ENCODE results near the gene RASA3.
A peak's percentile ranks its signal among the peaks of the same experiment; 100 is the strongest.
"Not testable (repeated sequence)": the region's sequence is repeated elsewhere in the genome, so short reads cannot be mapped to it uniquely, and the experiment has no call there.

RASA3 gene

GRCh38 chr13:114077933-114078325 lies 54.5 kb downstream of the RASA3 start:
- peak; percentile 86 for DNase-seq

- no peak for DNase-seq
Observed at GRCh38 chr13:114077099-114077932, 55.1 kb downstream of the RASA3 start.

DNA sequence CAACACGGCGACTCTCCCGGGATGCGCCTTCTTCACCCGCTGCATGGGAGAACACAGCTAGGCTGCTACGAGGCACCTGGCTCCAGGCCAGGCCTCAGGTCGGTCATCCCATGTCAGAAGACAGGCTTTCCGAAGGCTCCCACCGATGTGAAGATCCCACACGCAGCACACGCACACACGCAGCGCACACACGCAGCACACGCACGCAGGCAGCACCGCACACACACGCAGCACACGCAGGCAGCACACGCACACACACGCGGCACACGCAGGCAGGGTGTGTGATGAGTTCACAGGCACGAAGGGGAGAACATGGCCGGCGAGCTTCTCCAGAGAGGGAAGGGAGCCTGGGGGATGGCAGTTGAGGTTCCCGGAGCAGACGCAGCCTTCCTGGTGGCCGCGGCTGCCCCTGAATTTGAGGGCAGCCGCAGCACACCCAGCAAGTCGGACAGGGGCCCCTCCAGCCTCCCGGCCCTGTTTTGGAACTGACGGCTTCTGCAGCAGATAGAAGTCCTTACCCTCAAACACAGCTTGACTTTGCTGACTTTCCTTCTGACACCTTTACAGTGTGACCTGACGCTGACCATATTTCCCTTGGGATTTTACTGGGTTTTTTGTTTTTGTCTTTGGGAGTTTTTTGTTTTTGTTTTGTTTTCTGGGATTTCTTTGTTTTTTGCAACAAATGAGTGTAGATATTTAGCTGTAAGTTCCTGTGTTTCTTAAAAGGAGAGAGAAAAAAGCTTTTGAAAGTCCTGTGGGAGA lies 55.9 kb downstream of the RASA3 start:
- peak; percentile 23 for DNase-seq

- DNase-seq = not testable (repeated sequence)
Observed at GRCh38 chr13:114075811-114076210, 56.6 kb downstream of the RASA3 start.

DNA sequence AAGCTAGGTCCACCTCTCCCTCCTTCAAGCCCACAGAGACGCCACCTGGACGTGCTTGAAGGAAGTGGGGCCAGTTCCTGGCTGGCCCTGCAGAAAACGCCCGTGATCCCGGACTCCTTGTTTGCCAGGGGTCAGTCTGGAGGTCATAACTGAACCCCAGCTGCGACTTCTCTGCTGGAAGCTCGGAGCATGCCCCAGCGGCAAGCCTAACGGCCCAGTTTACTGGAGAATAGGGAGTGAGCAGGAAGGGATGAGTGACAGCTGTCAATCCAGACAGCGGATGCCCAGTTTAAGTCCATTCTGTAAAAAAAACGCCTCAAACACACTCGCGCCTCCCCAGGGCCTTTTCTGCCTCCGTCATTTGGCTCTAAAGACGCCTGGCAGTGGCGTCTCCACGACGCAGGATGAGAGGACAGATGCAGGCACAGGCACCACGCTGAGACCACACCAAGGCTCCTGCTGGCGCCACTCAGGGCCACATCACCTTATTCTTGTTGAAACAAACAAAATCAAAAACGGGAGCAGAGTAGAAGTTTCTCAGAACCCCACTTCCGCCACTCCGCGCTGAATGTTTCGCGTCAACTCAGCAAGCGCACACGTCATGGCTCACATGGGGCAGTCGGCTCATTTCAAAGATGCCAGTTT lies 57.6 kb downstream of the RASA3 start:
- DNase-seq = peak; percentile 26

- peak; percentile 4 for DNase-seq
Observed at GRCh38 chr13:114073881-114074612, 58.4 kb downstream of the RASA3 start.

GRCh38 chr13:114072421-114072820 lies 60.0 kb downstream of the RASA3 start:
- peak; percentile 10 for DNase-seq

GRCh38 chr13:114071991-114072390 lies 60.4 kb downstream of the RASA3 start:
- no peak for DNase-seq

DNA sequence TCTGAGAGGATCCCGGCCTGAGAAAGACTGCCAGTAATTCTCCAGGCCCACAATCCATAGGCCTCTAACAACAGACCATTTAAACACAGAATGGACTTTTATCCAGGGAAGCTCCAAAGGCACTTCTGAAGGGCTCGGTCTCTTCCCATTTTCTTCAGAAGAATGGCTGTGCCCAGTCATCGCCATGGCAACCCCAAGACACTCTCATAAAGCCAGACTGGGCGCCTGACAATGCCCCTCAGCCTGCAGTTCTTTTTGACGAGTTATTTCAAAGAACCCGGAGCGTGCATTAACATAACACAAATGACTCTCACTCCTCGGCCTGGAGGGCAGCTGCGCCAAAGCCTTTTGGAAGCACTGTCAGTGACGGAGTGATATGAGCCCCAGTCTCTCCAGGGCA lies 61.0 kb downstream of the RASA3 start:
- peak; percentile 66 for DNase-seq

GRCh38 chr13:114070098-114070799 lies 62.2 kb downstream of the RASA3 start:
- no peak for DNase-seq

DNA sequence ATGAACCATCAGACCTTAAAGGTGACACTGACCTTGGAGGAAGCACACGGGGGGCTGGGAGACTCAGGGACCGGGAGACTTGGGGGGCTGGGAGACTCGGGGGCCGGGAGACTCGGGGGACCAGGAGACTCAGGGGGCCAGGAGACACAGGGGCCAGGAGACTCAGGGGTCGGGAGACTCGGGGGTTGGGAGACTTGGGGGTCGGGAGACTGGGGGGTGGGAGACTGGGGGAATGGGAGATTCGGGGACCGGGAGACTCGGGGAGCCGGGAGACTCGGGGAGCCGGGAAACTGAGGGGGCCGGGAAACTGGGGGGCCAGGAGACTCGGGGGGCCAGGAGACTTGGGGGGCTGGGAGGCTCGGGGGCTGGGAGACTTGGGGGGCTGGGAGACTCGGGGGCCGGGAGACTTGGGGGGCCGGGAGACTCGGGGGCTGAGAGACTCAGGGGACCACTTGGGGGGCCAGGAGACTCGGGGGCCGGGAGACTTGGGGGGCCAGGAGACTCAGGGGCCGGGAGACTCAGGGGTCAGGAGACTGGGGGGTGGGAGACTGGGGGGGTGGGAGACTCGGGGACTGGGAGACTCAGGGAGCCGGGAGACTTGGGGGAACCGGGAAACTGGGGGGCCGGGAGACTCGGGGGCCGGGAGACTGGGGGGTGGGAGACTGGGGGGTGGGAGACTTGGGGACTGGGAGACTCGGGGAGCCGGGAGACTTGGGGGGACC lies 62.9 kb downstream of the RASA3 start:
- no peak for DNase-seq

DNA sequence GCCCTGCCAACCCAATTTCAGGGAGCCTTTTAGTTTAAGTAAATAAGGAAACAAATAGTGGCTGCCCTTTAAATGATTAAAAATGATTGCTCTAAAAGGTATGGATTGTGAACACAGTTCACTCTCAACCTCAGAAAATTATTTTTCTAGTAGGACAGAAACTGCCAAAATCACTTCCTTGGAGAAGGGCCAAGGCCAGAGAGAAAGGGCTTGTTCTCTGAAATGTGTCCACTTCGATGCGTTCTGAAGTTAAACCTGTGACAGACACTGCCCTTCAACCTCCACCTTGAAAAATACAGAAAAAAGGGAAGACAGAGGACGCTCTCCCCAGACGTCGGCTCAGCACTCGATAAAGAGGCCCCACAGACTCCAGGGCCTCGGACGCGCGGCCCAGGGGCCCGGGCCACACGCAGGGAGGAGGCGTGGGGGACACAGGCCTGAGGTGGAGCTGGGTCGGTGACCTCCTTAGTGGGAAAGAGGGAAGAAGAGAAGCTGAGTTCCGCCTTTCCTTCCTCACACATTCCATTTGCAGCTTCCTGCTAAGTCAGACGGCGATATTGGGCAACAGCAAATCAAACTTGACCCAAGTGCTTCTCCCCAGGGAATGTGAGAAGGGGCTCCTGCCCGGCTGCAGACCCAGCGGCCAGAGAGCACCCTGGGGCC lies 63.6 kb downstream of the RASA3 start:
- peak; percentile 47 for DNase-seq

GRCh38 chr13:114067886-114068651 lies 64.4 kb downstream of the RASA3 start:
- no peak for DNase-seq

- DNase-seq = no peak
Observed at GRCh38 chr13:114067381-114067885, 65.0 kb downstream of the RASA3 start.

- no peak for DNase-seq
Observed at GRCh38 chr13:114066956-114067355, 65.5 kb downstream of the RASA3 start.

GRCh38 chr13:114065926-114066774 lies 66.3 kb downstream of the RASA3 start:
- DNase-seq = no peak

GRCh38 chr13:114065141-114065925 lies 67.1 kb downstream of the RASA3 start:
- DNase-seq = peak; percentile 89
